ENCODE data around the gene ADCY6.

ADCY6 gene

DNA sequence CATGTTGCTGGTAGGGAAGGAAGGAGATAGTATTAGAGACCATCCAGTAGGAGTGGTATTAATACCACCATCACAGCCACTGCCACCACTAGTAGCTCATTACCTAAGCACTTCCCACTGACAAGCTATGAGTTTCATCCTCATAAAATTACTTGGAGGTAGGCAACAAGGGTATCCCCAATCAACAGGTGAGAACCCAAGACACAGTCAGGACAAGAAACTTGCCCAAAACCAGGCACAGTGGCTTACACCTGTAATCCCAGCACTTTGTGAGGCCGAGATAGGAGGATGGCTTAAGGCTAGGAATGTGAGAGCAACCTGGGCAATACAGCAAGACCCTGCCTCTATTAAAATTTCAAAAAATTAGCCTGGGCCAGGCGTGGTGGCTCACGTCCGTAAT is 5.5 kb downstream of the ADCY6 start:
- no peak for DNase-seq (ENCODE audit: low read depth, low spot score)

GRCh38 chr12:48782457-48783395 is 6.2 kb downstream of the ADCY6 start:
- DNase-seq (ENCODE audit: low read depth, low spot score): no peak

DNA sequence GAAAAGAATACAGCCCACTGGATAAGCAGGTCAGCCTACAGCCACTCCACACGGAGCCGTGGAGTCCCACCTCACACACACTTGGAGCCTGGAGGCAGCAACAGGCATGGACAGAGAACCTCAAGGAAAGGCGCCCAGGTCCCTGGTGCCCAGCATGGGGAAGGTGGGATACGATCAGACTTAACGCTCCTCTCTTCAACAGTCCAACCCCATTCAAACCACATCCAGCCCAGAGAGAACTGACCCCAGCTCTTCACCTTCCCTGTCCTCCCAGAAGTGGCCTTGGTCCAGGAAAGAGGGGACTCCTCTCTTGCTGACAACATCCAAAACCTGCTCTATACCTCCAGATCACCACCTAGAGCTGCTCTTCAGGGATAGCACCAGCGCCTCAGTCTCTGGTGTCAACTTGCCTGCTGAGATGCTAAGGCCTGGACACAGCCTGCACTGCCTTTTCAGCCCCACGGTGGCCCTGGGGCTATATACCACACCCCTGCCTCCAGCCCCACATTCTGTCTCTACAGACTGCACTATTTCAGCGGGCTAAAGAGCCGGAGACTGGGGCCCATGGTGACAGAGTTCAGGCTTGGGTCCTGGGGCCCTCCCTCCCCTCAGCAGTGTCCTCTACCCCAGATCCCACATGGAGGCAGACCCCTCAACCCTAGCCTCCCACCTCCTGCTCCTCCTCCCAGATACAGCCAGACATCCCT is 7.0 kb downstream of the ADCY6 start:
- no peak for DNase-seq (ENCODE audit: low read depth, low spot score)

GRCh38 chr12:48780381-48781025 is 8.4 kb downstream of the ADCY6 start:
- no peak for DNase-seq (ENCODE audit: low read depth, low spot score)

- DNase-seq (ENCODE audit: low read depth, low spot score): no peak
Measured at GRCh38 chr12:48779869-48780268, 9.0 kb downstream of the ADCY6 start.

GRCh38 chr12:48777501-48778400 is 11.1 kb downstream of the ADCY6 start:
- DNase-seq (ENCODE audit: low read depth, low spot score): no peak

DNA sequence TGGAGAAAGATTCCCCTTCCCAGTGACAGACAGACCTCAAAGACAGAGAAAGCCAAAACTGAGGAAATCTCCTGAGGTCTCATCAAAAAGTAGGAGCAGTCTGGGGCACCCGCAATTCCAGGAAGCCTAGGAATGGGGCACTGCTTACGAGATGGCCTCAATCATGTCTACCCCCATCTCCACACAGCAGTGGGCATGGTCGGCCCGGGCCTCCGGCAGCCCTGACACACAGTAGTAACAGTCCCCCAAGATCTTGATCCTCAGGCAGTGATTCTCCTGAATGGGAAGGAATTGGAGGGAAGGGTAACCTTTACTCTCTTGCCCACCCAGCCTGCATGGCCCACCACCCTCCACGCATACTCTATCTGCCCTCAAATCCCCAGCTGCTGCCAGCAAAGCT is 11.9 kb downstream of the ADCY6 start:
- no peak for DNase-seq (ENCODE audit: low read depth, low spot score)

GRCh38 chr12:48775991-48776649 is 12.8 kb downstream of the ADCY6 start:
- DNase-seq (ENCODE audit: low read depth, low spot score): no peak

GRCh38 chr12:48775299-48775698 is 13.6 kb downstream of the ADCY6 start:
- no peak for DNase-seq (ENCODE audit: low read depth, low spot score)

DNA sequence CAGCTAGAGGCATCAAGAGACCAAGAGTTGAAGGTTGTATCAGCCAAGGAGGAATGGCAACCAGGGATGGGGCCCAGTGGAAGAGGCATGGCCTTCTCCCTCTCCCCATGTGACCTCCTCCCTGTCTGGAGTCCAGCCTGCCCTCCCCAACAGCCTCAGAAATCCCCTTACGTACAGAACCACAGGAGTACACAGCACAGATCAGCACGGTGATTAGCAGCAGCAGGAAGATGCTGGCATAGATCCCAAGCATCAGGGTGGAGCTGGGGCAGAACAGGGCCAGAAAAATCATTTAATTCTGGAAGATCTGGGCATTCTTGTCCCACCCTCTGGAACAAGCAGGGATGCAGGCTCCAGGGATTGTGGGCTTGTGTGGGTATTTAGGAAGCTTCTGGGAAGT is 14.4 kb downstream of the ADCY6 start:
- no peak for DNase-seq (ENCODE audit: low read depth, low spot score)

GRCh38 chr12:48773686-48774085 is 15.2 kb downstream of the ADCY6 start:
- no peak for DNase-seq (ENCODE audit: low read depth, low spot score)

DNA sequence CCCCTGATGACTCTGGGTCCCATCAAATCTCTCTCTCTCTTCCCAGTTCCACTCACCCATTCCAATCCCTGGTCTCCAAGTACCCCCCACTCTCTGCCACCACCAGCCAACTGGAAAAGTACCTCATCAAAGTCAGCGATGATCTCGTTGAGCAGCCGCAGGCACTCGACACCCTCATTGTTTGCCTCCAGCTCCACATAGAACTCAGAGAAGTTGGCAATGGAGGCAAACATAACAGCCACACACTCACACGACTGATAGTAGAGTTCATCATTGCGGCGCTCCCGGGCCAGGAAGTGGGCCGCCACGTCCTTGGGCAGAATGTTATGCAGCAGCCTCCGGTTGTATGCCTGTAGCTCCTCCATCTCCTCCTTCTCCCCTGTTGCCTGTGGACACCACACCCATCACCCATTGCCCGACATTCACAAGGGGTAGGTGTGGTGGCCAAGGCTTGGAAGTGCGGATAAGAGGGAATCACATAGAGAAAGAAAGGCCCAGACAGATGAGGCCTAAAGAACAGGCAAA is 17.2 kb downstream of the ADCY6 start:
- no peak for DNase-seq (ENCODE audit: low read depth, low spot score)

DNA sequence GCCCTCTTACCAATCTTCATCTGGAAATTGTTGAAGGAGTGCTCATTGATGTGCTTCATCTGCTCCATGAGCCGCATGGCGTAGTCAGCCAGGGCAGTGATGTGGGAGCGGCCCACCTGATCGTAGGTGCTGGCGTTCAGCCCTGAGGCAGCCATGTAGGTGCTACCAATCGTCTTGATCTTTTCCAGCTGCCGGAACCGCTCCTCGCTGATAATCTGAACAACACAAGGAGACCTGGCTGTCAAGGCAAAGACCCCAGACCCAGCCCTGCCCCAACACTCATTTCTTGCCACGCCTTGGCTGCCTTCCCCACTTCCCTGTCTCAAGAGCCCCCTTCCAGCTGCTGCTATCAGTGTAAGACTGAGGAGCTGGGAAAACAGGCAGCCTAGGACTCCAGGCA is 18.1 kb downstream of the ADCY6 start:
- DNase-seq (ENCODE audit: low read depth, low spot score): no peak

- DNase-seq (ENCODE audit: low read depth, low spot score): no peak
Measured at GRCh38 chr12:48768736-48769135, 20.2 kb downstream of the ADCY6 start.

- DNase-seq (ENCODE audit: low read depth, low spot score): no peak
Measured at GRCh38 chr12:48768147-48768546, 20.7 kb downstream of the ADCY6 start.

- no peak for DNase-seq (ENCODE audit: low read depth, low spot score)
Measured at GRCh38 chr12:48767521-48767920, 21.4 kb downstream of the ADCY6 start.

DNA sequence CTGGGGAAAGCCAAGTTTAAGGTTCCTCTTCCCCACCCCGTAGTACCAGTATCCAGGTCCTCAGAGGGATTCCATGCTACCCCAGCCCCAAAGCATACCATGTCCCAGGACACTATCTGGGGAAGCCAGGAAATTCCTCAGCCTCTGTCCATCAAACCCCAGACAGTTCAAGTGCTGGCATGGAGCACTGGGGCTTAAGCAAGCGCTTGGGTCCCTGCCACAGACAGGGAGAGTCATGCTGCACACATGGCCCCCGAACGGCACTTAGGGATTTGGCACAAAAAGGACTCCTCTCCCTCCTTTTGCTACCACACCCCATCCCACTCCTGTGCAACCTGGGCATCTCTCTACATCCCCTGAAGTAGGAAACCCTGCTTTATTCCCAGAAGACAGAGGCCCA is 21.8 kb downstream of the ADCY6 start:
- DNase-seq (ENCODE audit: low read depth, low spot score): no peak

DNA sequence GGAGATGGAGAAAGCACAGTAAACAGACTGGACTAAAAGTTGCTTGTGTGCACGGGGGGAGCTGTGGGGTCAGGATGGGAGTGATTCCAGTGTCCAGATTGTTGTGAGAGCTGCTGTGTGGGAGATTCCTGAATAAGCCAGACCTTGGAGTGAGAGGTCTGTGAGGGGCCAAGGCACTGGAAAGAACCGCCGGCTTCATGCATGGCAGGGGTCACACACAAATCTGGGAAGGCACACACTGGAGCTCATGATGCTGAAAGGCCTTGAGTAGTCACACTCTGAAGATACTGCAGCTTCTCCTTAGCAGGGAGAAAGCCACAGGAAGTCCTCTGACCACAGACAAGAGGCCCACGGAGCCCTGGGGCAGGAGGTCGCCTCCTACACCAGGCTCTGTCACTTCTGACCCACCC is 23.1 kb downstream of the ADCY6 start:
- DNase-seq (ENCODE audit: low read depth, low spot score): no peak

DNA sequence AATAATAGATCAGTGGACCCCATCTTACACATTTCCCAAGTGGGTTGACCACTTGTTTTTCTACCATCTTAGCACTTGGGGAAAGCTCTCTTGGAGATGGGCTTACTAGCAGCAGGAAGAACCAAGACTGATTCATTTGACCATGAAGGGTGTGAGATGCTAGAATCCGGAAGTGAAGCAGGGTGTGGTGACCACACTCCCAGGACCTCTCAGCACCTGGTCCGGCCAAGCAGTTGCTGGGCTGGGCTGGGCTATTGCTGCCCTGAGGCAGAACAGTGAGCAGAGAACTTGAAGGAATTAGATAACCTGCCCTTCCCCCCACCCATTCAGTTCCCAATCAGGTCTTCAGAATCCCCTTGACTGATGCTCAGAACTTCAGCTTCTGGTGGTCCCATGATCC is 24.4 kb downstream of the ADCY6 start:
- no peak for DNase-seq (ENCODE audit: low read depth, low spot score)

- DNase-seq (ENCODE audit: low read depth, low spot score): no peak
Measured at GRCh38 chr12:48758737-48759136, 30.2 kb downstream of the ADCY6 start.

- no peak for DNase-seq (ENCODE audit: low read depth, low spot score)
Measured at GRCh38 chr12:48758186-48758585, 30.7 kb downstream of the ADCY6 start.
